Endodermal cell (in vitro differentiated cells): ENCODE measurements around the gene PRDX4. TPM values are rescaled to one million over a fixed set of nuclear protein-coding genes. Genes with fewer than 3 reads are reported as not detected.
"Not testable (repeated sequence)": the region's sequence is repeated elsewhere in the genome, so short reads cannot be mapped to it uniquely, and the experiment has no call there.

Experiments
- DNase-seq: peaks from one replicate; pipeline ENCODE4 v3.0.0-alpha.2; 2017
- H3K27ac ChIP-seq: 2 replicates; pipeline ENCODE4 v1.5.1; 2013; ENCODE audit warnings: mild to moderate bottlenecking, low read depth, low read length, moderate library complexity
- H3K27me3 ChIP-seq: 2 replicates; pipeline ENCODE4 v1.6.1; 2013; ENCODE audit warnings: mild to moderate bottlenecking, low read length, moderate library complexity; ENCODE audit not compliant: insufficient read depth, control insufficient read depth, poor library complexity, severe bottlenecking
- H3K36me3 ChIP-seq: 2 replicates; pipeline ENCODE4 v1.7.0; 2013; ENCODE audit warnings: mild to moderate bottlenecking, low read length, moderate library complexity; ENCODE audit not compliant: control insufficient read depth, insufficient read depth
- H3K4me1 ChIP-seq: one replicate; pipeline ENCODE4 v1.7.0; 2013; ENCODE audit warnings: low read length; ENCODE audit not compliant: control insufficient read depth, insufficient read depth
- H3K4me3 ChIP-seq: 2 replicates; pipeline ENCODE4 v1.5.1; 2013; ENCODE audit warnings: mild to moderate bottlenecking, low read length, moderate library complexity
- H3K9ac ChIP-seq: 2 replicates; pipeline ENCODE4 v1.6.1; 2013; ENCODE audit warnings: mild to moderate bottlenecking, low read length, moderate library complexity; ENCODE audit not compliant: poor library complexity, severe bottlenecking; ENCODE audit errors: extremely low read depth
- H3K9me3 ChIP-seq: 2 replicates; pipeline ENCODE4 v1.6.1; 2013; ENCODE audit warnings: mild to moderate bottlenecking, low read length, moderate library complexity; ENCODE audit not compliant: control insufficient read depth
- H3K27ac Mint-ChIP-seq: 2 replicates; pipeline ENCODE4 v1.8.0; 2020; ENCODE audit warnings: mixed read lengths
- H3K27me3 Mint-ChIP-seq: 2 replicates; pipeline ENCODE4 v1.8.0; 2021; ENCODE audit warnings: mild to moderate bottlenecking, mixed read lengths; ENCODE audit not compliant: insufficient read depth
- H3K36me3 Mint-ChIP-seq: 2 replicates; pipeline ENCODE4 v1.8.0; 2020; ENCODE audit warnings: low read depth, mixed read lengths
- H3K4me1 Mint-ChIP-seq: 2 replicates; pipeline ENCODE4 v1.8.0; 2020; ENCODE audit warnings: mixed read lengths
- H3K4me3 Mint-ChIP-seq: 2 replicates; pipeline ENCODE4 v1.8.0; 2020; ENCODE audit warnings: mild to moderate bottlenecking, moderate library complexity, mixed read lengths
- H3K9me3 Mint-ChIP-seq: 2 replicates; pipeline ENCODE4 v1.8.0; 2020; ENCODE audit warnings: mild to moderate bottlenecking, mixed read lengths
- WGBS, 2 experiments: methylation state at CpG; one replicate each; pipeline versions ENCODE4 v1.1.5 to v1.1.7; 2013; ENCODE audit warnings: missing lambda C conversion rate in 2 of 2, mixed read lengths in 1 of 2; ENCODE audit not compliant: insufficient coverage in 1 of 2, insufficient read length in 1 of 2; 5-methylcytosine and 5-hydroxymethylcytosine counted together
- total RNA-seq, 2 donors: library from RNA; stranded (reverse); fragmentation: NEBNext Ultra II Directional in 1 of 2; extraction: Animal tissue kit (Norgen Biotek cat#: 25700) in 1 of 2; gene quantifications; 2 replicates in 1 of 2; 3 replicates in 1 of 2; pipeline ENCODE4 v1.2.1, GENCODE V29; 2021
- TF ChIP-seq, protein P1 (sequence below): fragments of 200-600 bp; sonication (generic); conservative IDR thresholded peaks from 2 replicates; pipeline ENCODE4 v1.5.0; 2021; ENCODE audit warnings: antibody characterized with exemption, mild to moderate bottlenecking

The PRDX4 gene
- total RNA-seq, 2 donors from 2014 or later, result 128 to 241 TPM

DNA sequence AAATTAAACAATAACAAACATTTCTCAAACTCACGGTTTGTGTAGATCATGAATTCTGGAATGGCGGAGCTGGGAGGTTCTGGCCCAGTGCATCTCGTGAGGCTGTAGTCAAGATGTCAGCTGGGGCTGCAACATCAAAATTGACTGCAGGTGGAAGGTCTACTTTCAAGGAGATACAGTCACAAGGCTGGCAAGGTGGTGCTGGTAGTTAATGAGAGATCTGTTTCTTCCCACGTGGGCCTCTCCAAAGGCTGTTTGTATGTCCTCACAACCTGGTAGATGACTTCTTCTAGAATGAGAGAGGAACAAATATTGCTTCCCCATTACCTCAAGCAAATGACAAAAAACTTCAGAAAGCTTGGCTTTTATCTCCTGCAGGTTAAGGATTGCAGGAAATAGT lies 8.0 kb upstream of the PRDX4 start:
- H3K9me3 Mint-ChIP-seq, result no peaks in the 10 kb centered on the region
- Histone ChIP-seq H3K36me3 (no peaks in the 10 kb centered on the region), H3K9me3 (no peaks in the 10 kb centered on the region), H3K9ac (no peak overlapping the region), H3K4me1 (peaks cover 4% of the 10 kb centered on the region), H3K4me3 (peak overlapping the region; percentile 56), H3K27me3 (no peaks in the 10 kb centered on the region), H3K27ac (no peak overlapping the region)
- DNase-seq, result no peak
- TF ChIP-seq, protein P1, sequence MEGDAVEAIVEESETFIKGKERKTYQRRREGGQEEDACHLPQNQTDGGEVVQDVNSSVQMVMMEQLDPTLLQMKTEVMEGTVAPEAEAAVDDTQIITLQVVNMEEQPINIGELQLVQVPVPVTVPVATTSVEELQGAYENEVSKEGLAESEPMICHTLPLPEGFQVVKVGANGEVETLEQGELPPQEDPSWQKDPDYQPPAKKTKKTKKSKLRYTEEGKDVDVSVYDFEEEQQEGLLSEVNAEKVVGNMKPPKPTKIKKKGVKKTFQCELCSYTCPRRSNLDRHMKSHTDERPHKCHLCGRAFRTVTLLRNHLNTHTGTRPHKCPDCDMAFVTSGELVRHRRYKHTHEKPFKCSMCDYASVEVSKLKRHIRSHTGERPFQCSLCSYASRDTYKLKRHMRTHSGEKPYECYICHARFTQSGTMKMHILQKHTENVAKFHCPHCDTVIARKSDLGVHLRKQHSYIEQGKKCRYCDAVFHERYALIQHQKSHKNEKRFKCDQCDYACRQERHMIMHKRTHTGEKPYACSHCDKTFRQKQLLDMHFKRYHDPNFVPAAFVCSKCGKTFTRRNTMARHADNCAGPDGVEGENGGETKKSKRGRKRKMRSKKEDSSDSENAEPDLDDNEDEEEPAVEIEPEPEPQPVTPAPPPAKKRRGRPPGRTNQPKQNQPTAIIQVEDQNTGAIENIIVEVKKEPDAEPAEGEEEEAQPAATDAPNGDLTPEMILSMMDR, result no peak
- peaks cover 38% of the 10 kb centered on the region for H3K4me1 Mint-ChIP-seq
- 83% methylated on average over 4 of the region's 4 CpGs; no CpG with 5 or more reads in 1 of the 2 experiments for WGBS, 2 experiments
- peak overlapping the region; percentile 95 for H3K27ac Mint-ChIP-seq
- no peaks in the 10 kb centered on the region for H3K27me3 Mint-ChIP-seq
- peak overlapping the region; percentile 46 for H3K4me3 Mint-ChIP-seq
- H3K36me3 Mint-ChIP-seq, result no peaks in the 10 kb centered on the region

DNA sequence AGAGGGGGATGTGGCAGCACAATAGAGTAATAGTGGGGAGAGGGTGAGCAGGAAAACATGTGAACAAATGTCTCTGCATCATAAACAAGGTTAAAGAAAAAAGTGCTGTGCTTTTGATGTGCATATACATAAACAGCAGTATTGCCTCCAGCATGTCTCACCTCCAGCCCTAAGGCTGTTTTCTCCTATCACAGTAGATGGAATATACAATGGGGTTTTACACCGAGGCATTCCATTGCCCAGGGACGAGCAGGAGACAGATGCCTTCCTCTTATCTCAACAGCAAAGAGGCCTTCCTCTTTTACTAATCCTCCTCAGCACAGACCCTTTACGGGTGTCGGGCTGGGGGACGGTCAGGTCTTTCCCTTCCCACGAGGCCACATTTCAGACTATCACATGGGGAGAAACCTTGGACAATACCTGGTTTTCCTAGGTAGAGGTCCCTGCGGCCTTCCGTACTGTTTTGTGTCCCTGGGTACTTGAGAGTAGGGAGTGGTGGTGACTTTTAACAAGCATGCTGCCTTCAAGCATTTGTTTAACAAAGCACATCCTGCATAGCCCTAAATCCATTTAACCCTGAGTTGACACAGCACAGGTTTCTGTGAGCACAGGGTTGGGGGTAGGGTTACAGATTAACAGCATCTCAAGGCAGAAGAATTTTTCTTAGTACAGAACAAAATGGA lies 7.1 kb upstream of the PRDX4 start:
- H3K4me3 Mint-ChIP-seq, result peak overlapping the region; percentile 46
- H3K27ac ChIP-seq, result not testable (repeated sequence)

DNA sequence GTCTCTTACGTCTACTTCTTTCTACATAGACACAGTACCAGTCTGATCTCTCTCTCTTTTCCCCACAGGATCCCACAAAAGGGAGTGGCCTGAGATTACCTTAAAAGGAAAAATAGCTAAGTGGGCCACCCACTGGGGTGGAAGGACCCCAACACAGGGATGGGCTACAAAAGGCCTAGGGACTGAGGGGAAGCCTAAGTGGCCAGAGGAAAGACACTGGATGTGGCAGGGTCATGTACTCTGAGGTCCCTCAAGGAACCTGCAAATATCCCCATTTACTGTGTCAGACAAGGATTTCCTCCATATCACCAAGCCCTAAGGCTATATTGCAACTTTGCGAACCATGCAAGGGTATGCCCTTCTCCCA lies 6.5 kb upstream of the PRDX4 start:
- H3K27me3 Mint-ChIP-seq, result no peaks in the 10 kb centered on the region
- H3K36me3 Mint-ChIP-seq, result no peaks in the 10 kb centered on the region
- no peak for DNase-seq
- peaks cover 38% of the 10 kb centered on the region for H3K4me1 Mint-ChIP-seq
- Histone ChIP-seq H3K9me3 (no peaks in the 10 kb centered on the region), H3K9ac (no peak overlapping the region), H3K4me3 (peak overlapping the region; percentile 23), H3K27me3 (no peaks in the 10 kb centered on the region), H3K27ac (no peak overlapping the region), H3K36me3 (no peaks in the 10 kb centered on the region), H3K4me1 (peaks cover 4% of the 10 kb centered on the region)
- TF ChIP-seq, protein P1, result no peak
- H3K9me3 Mint-ChIP-seq, result no peaks in the 10 kb centered on the region
- WGBS, 2 experiments, result 92% methylated on average over 2 of the region's 2 CpGs; no CpG with 5 or more reads in 1 of the 2 experiments
- peak overlapping the region; percentile 46 for H3K4me3 Mint-ChIP-seq
- H3K27ac Mint-ChIP-seq, result peak overlapping the region; percentile 95

More for the DNA sequence above, 7.1 kb upstream of the PRDX4 start:
- Mint-ChIP-seq H3K27ac (peak overlapping the region; percentile 95), H3K4me1 (peaks cover 38% of the 10 kb centered on the region)
- not testable (repeated sequence) for H3K9me3 Mint-ChIP-seq, H3K9me3 ChIP-seq, H3K9ac ChIP-seq, H3K27me3 ChIP-seq, H3K36me3 ChIP-seq, H3K36me3 Mint-ChIP-seq, H3K27me3 Mint-ChIP-seq, H3K4me1 ChIP-seq
- H3K4me3 ChIP-seq, result peak overlapping the region; percentile 56
- 0 to 5% methylated on average over 1 to 4 of the region's 8 CpGs for WGBS, 2 experiments
- DNase-seq, result peak; percentile 70
